Coronary artery (tissue), 2 donors: ENCODE measurements around the gene ITGA2B.

Source experiments
- DNase-seq: peaks from one replicate; pipeline ENCODE4 v3.0.0-alpha.2; 2017; ENCODE audit warnings: low spot score
- H3K27ac ChIP-seq, 2 donors: fragments of 200-600 bp; sonication (generic); one replicate each; pipeline ENCODE4 v1.5.1; 2016 to 2019
- H3K4me3 ChIP-seq: fragments of 200-600 bp; sonication (generic); 2 replicates; pipeline ENCODE4 v1.5.1; 2016; ENCODE audit warnings: mild to moderate bottlenecking, moderate library complexity
- CTCF ChIP-seq: fragments of 200-600 bp; sonication (generic); IDR thresholded peaks from one replicate; pipeline ENCODE4 v1.5.1; 2019; ENCODE audit warnings: antibody characterized with exemption

Gene ITGA2B

GRCh38 chr17:44324092-44324570, 65.3 kb downstream of the ITGA2B start:
- H3K27ac ChIP-seq, result peak overlapping the region; percentile 87 to 95
- peak overlapping the region; percentile 99 for H3K4me3 ChIP-seq
- DNase-seq, result no peak
- no peak for TF ChIP-seq CTCF

- DNase-seq, result no peak
Observed at GRCh38 chr17:44323359-44324091, 65.9 kb downstream of the ITGA2B start.

GRCh38 chr17:44322236-44322895, 67.1 kb downstream of the ITGA2B start:
- TF ChIP-seq CTCF, result no peak
- H3K27ac ChIP-seq, result no peak overlapping the region
- H3K4me3 ChIP-seq, result no peak overlapping the region
- DNase-seq, result no peak

More at GRCh38 chr17:44323359-44324091, 65.9 kb downstream of the ITGA2B start:
- no peak overlapping the region for H3K27ac ChIP-seq
- TF ChIP-seq CTCF, result no peak
- peak overlapping the region; percentile 99 for H3K4me3 ChIP-seq
